HEK293 (cell line): Measurements from ENCODE around the gene NEUROD4.

Experiments used
- ATF2 ChIP-seq: fragments of 450-650 bp; formaldehyde crosslinking; IDR thresholded peaks from 2 replicates; pipeline ENCODE4 v1.5.1; 2016; ENCODE audit warnings: missing biosample characterization, missing genetic modification characterization, low read depth
- GLI4 ChIP-seq: fragments of 450-650 bp; formaldehyde crosslinking; IDR thresholded peaks from 2 replicates; pipeline ENCODE4 v1.5.1; 2016; ENCODE audit warnings: missing biosample characterization, missing genetic modification characterization
- GLIS2 ChIP-seq: fragments of 450-650 bp; formaldehyde crosslinking; IDR thresholded peaks from 2 replicates; pipeline ENCODE4 v1.5.1; 2016; ENCODE audit warnings: missing biosample characterization, missing genetic modification characterization
- KLF1 ChIP-seq: fragments of 450-650 bp; formaldehyde crosslinking; IDR thresholded peaks from 2 replicates; pipeline ENCODE4 v1.5.1; 2016; ENCODE audit warnings: missing biosample characterization, missing genetic modification characterization
- KLF16 ChIP-seq: fragments of 450-650 bp; formaldehyde crosslinking; IDR thresholded peaks from 2 replicates; pipeline ENCODE4 v1.5.1; 2017; ENCODE audit warnings: missing biosample characterization, missing genetic modification characterization
- KLF9 ChIP-seq: fragments of 450-650 bp; formaldehyde crosslinking; IDR thresholded peaks from 2 replicates; pipeline ENCODE4 v1.5.1; 2016; ENCODE audit warnings: missing biosample characterization, missing genetic modification characterization, low read depth
- SCRT1 ChIP-seq: fragments of 450-650 bp; formaldehyde crosslinking; IDR thresholded peaks from 2 replicates; pipeline ENCODE4 v1.5.1; 2016; ENCODE audit warnings: missing biosample characterization, missing genetic modification characterization, borderline replicate concordance
- SP3 ChIP-seq: fragments of 450-650 bp; formaldehyde crosslinking; IDR thresholded peaks from 2 replicates; pipeline ENCODE4 v1.5.1; 2016; ENCODE audit warnings: missing biosample characterization, missing genetic modification characterization
- TRIM28 ChIP-seq: IDR thresholded peaks from 2 replicates; pipeline ENCODE4 v1.6.1; 2011; ENCODE audit warnings: low read length, control low read depth, borderline replicate concordance
- ZBTB11 ChIP-seq: fragments of 450-650 bp; formaldehyde crosslinking; conservative IDR thresholded peaks from 2 replicates; pipeline ENCODE4 v1.5.1; 2016; ENCODE audit warnings: low read depth, missing biosample characterization, missing genetic modification characterization
- ZBTB21 ChIP-seq: fragments of 450-650 bp; formaldehyde crosslinking; IDR thresholded peaks from 2 replicates; pipeline ENCODE4 v1.5.1; 2017; ENCODE audit warnings: missing biosample characterization, missing genetic modification characterization
- ZBTB48 ChIP-seq: fragments of 450-650 bp; formaldehyde crosslinking; IDR thresholded peaks from 2 replicates; pipeline ENCODE4 v1.5.1; 2016; ENCODE audit warnings: missing biosample characterization, missing genetic modification characterization
- ZIC2 ChIP-seq: fragments of 450-650 bp; formaldehyde crosslinking; IDR thresholded peaks from 2 replicates; pipeline ENCODE4 v1.5.1; 2016; ENCODE audit warnings: missing biosample characterization, missing genetic modification characterization
- ZNF112 ChIP-seq: fragments of 450-650 bp; formaldehyde crosslinking; IDR thresholded peaks from 2 replicates; pipeline ENCODE4 v1.5.0; 2017; ENCODE audit warnings: missing biosample characterization, missing genetic modification characterization
- ZNF133 ChIP-seq: fragments of 450-650 bp; formaldehyde crosslinking; IDR thresholded peaks from 2 replicates; pipeline ENCODE4 v1.5.1; 2016; ENCODE audit warnings: missing biosample characterization, missing genetic modification characterization
- ZNF202 ChIP-seq: fragments of 450-650 bp; formaldehyde crosslinking; IDR thresholded peaks from 2 replicates; pipeline ENCODE4 v1.5.1; 2016; ENCODE audit warnings: missing biosample characterization, missing genetic modification characterization, borderline replicate concordance
- ZNF274 ChIP-seq, 2 experiments: fragments of 200-500 bp in 1 of 2; fragments of 450-650 bp in 1 of 2; sonication (Bioruptor generic) in 1 of 2; formaldehyde crosslinking in 1 of 2; IDR thresholded peaks; 2 replicates each; pipeline versions ENCODE4 v1.5.1 to v1.6.1; 2014 to 2016; ENCODE audit warnings: borderline replicate concordance in 1 of 2, inconsistent platforms in 1 of 2, low read length in 1 of 2, missing biosample characterization in 1 of 2, missing genetic modification characterization in 1 of 2
- ZNF280C ChIP-seq: fragments of 450-650 bp; formaldehyde crosslinking; IDR thresholded peaks from 2 replicates; pipeline ENCODE4 v1.5.1; 2016; ENCODE audit warnings: missing biosample characterization, missing genetic modification characterization
- ZNF335 ChIP-seq: fragments of 450-650 bp; formaldehyde crosslinking; conservative IDR thresholded peaks from 2 replicates; pipeline ENCODE4 v1.5.1; 2016; ENCODE audit warnings: missing biosample characterization, missing genetic modification characterization
- ZNF513 ChIP-seq: fragments of 450-650 bp; IDR thresholded peaks from 2 replicates; pipeline ENCODE4 v1.5.1; 2018; ENCODE audit warnings: missing biosample characterization, missing genetic modification characterization
- ZNF629 ChIP-seq: fragments of 450-650 bp; formaldehyde crosslinking; IDR thresholded peaks from 2 replicates; pipeline ENCODE4 v1.5.1; 2017; ENCODE audit warnings: missing biosample characterization, missing genetic modification characterization
- ZNF645 ChIP-seq: fragments of 450-650 bp; formaldehyde crosslinking; IDR thresholded peaks from 2 replicates; pipeline ENCODE4; 2016; ENCODE audit warnings: missing biosample characterization, missing genetic modification characterization
- ZNF677 ChIP-seq: fragments of 450-650 bp; IDR thresholded peaks from 2 replicates; pipeline ENCODE4 v1.5.0; 2018; ENCODE audit warnings: missing biosample characterization, mild to moderate bottlenecking, missing genetic modification characterization, moderate library complexity
- TF ChIP-seq, protein P1 (sequence below): fragments of 450-650 bp; formaldehyde crosslinking; IDR thresholded peaks from 2 replicates; pipeline ENCODE4 v1.5.1; 2016; ENCODE audit warnings: missing biosample characterization, missing genetic modification characterization
- TF ChIP-seq, protein P2 (sequence below): fragments of 450-650 bp; formaldehyde crosslinking; optimal IDR thresholded peaks from 2 replicates; pipeline ENCODE3; 2016; ENCODE audit warnings: missing biosample characterization, mild to moderate bottlenecking, missing genetic modification characterization

The NEUROD4 gene

DNA sequence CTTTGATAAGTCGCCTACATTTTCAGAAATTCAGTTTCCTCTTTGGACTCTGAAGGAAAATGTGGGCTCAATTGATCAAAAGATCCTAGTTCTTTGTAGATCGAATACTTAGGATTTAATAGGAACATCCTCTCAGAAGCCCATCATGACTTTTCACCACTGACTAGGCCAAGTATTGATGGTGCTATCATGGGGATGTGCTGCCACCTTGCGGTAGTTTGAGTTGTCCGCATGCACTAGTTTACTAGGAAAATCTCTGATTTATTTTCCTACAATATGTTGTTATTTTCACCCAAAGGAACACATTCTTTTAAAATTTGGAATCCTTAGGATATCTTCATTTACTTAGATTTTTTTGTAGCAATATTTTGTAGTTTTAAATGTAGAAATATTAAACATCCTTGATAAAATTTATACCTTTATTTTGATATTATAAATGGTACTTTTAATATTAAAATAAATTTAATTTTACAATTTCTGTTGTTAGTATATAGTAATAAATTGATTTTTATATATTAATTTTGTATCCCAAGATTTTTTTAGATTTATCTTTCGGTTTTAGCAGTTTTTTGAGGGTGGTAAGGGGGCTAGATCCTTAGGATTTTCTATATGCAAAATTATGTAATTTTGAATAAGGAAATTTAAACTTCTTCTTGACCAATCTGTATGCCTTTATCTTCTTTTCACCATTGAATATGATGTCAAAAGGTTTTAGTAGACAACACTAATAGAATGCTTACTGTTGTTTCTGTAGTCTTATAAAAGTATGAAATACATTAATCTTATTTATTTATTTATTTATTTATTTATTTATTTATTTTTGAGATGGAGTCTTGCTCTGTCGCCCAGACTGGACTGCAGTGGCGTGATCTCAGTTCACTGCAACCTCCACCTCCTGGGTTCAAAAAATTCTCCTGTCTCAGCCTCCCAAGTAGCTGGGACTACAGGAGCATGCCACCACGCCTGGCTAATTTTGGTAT lies 53.6 kb downstream of the NEUROD4 start (continued):
- TF ChIP-seq ATF2 (tag by site-specific recombination) = no peak
- TF ChIP-seq KLF16 = no peak
- TF ChIP-seq TRIM28 = no peak
- TF ChIP-seq ZNF133 (tag by site-specific recombination) = no peak
- TF ChIP-seq ZNF335 (tag by site-specific recombination) = no peak
- TF ChIP-seq, protein P1, sequence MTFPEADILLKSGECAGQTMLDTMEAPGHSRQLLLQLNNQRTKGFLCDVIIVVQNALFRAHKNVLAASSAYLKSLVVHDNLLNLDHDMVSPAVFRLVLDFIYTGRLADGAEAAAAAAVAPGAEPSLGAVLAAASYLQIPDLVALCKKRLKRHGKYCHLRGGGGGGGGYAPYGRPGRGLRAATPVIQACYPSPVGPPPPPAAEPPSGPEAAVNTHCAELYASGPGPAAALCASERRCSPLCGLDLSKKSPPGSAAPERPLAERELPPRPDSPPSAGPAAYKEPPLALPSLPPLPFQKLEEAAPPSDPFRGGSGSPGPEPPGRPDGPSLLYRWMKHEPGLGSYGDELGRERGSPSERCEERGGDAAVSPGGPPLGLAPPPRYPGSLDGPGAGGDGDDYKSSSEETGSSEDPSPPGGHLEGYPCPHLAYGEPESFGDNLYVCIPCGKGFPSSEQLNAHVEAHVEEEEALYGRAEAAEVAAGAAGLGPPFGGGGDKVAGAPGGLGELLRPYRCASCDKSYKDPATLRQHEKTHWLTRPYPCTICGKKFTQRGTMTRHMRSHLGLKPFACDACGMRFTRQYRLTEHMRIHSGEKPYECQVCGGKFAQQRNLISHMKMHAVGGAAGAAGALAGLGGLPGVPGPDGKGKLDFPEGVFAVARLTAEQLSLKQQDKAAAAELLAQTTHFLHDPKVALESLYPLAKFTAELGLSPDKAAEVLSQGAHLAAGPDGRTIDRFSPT (tag by site-specific recombination) = no peak
- no peak for TF ChIP-seq ZNF645
- TF ChIP-seq ZNF513 (tag by site-specific recombination) = no peak
- peak; percentile 63; the same call in 1 of the 2 replicates for TF ChIP-seq ZNF629
- no peak for TF ChIP-seq SP3 (tag by site-specific recombination)
- no peak for TF ChIP-seq KLF1
- TF ChIP-seq, protein P2, sequence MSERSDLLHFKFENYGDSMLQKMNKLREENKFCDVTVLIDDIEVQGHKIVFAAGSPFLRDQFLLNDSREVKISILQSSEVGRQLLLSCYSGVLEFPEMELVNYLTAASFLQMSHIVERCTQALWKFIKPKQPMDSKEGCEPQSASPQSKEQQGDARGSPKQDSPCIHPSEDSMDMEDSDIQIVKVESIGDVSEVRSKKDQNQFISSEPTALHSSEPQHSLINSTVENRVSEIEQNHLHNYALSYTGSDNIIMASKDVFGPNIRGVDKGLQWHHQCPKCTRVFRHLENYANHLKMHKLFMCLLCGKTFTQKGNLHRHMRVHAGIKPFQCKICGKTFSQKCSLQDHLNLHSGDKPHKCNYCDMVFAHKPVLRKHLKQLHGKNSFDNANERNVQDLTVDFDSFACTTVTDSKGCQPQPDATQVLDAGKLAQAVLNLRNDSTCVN (tag by site-specific recombination) = no peak
- no peak for TF ChIP-seq ZNF112 (tag by site-specific recombination)
- TF ChIP-seq SCRT1 (tag by site-specific recombination) = no peak
- peak; percentile 69 for TF ChIP-seq ZBTB11 (tag by site-specific recombination)
- TF ChIP-seq ZNF274 (IDR thresholded peaks at IDR 0.05; ENCODE audit: low read length) = no peak
- no peak for TF ChIP-seq ZNF274 (tag by site-specific recombination; IDR thresholded peaks at IDR 0.05; ENCODE audit: borderline replicate concordance)
- TF ChIP-seq ZIC2 = no peak
- TF ChIP-seq ZNF677 (tag by site-specific recombination) = no peak
- no peak for TF ChIP-seq ZNF280C (tag by site-specific recombination)
- peak; percentile 69; the same call in 1 of the 2 replicates for TF ChIP-seq ZNF202 (tag by site-specific recombination)
- peak; percentile 36; the same call in 1 of the 2 replicates for TF ChIP-seq ZBTB21
- no peak for TF ChIP-seq ZBTB48
- TF ChIP-seq KLF9 (tag by site-specific recombination) = no peak
- TF ChIP-seq GLIS2 (tag by site-specific recombination) = no peak
- no peak for TF ChIP-seq GLI4 (tag by site-specific recombination)
